ENCODE results near the gene EPOP.

EPOP gene

DNA sequence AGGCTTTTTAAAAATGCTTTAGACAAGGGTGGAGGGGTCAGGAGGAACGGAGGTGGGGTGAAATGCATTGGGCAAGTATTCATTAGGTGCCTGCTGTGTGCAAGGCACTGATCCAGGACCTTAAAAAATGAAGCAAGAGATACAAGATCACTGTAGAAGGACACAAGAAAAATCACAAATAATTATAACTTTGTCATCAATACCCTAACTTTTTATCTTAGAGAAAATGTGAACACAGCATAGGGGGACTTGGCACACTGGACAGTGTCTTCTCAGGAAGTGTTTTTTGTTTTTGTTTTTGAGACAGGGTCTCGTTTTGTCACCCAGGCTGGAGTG lies 7.0 kb downstream of the EPOP start:
- H3K27me3 ChIP-seq (ENCODE audit: control insufficient read depth in 3 of 3, insufficient read depth in 3 of 3, low read depth in 1 of 3, low read length in 3 of 3): peaks cover 6 to 37% (median 31%) of the 10 kb centered on the region in 3 experiments
- DNase-seq (ENCODE audit: low spot score): no peak
- no peak overlapping the region for H4K91ac ChIP-seq (ENCODE audit: low read depth, low read length, poor library complexity)
- no peak overlapping the region for H2BK120ac ChIP-seq (ENCODE audit: low read depth, low read length)
- H3K4me3 ChIP-seq (ENCODE audit: low read length in 2 of 2): no peak overlapping the region
- no peak overlapping the region for H3K4ac ChIP-seq (ENCODE audit: low read length)
- H3K4me1 ChIP-seq (ENCODE audit: control insufficient read depth in 2 of 2, insufficient read depth in 1 of 2, low read depth in 1 of 2, low read length in 2 of 2): peaks cover 14 to 18% of the 10 kb centered on the region in 2 donors
- H2BK15ac ChIP-seq (ENCODE audit: low read length): no peak overlapping the region
- WGBS, 2 donors (ENCODE audit: extremely low coverage in 2 of 2, insufficient read length in 2 of 2, insufficient replicate concordance in 1 of 2): no CpG with 5 or more reads among the region's 2 CpGs
- no peak overlapping the region for H3K9ac ChIP-seq (ENCODE audit: low read depth, low read length, poor library complexity)
- H2BK5ac ChIP-seq (ENCODE audit: low read length): no peak overlapping the region
- H3K18ac ChIP-seq (ENCODE audit: low read length): no peak overlapping the region
- no peak overlapping the region for H3K27ac ChIP-seq (replicated peaks; ENCODE audit: low read length)
- H3K14ac ChIP-seq (ENCODE audit: low read length): no peak overlapping the region
- no peaks in the 10 kb centered on the region for H3K79me1 ChIP-seq (ENCODE audit: low read depth, low read length)
- H2AFZ ChIP-seq (ENCODE audit: low read length): no peak overlapping the region
- H4K8ac ChIP-seq (ENCODE audit: low read depth, low read length): no peak overlapping the region
- H3K9me3 ChIP-seq (replicated peaks in 1 of 2; ENCODE audit: control insufficient read depth in 2 of 2, insufficient read depth in 1 of 2, low read depth in 1 of 2, low read length in 2 of 2): no peaks in the 10 kb centered on the region
- no peaks in the 10 kb centered on the region for H3K36me3 ChIP-seq (replicated peaks in 1 of 2; ENCODE audit: control insufficient read depth in 2 of 2, insufficient read depth in 2 of 2, low read length in 2 of 2)
- no peak overlapping the region for H3K4me2 ChIP-seq (ENCODE audit: insufficient read depth, low read length, poor library complexity, severe bottlenecking)
- H2AK5ac ChIP-seq (ENCODE audit: low read depth, low read length): no peak overlapping the region
- no peak overlapping the region for H3K23ac ChIP-seq (ENCODE audit: low read depth, low read length, poor library complexity)
- H2BK12ac ChIP-seq (ENCODE audit: low read length): no peak overlapping the region

- no peak overlapping the region for H2AFZ ChIP-seq (ENCODE audit: low read length)
- H3K9ac ChIP-seq (ENCODE audit: low read depth, low read length, poor library complexity): no peak overlapping the region
- H3K27ac ChIP-seq (replicated peaks; ENCODE audit: low read length): no peak overlapping the region
- H4K8ac ChIP-seq (ENCODE audit: low read depth, low read length): no peak overlapping the region
- no peaks in the 10 kb centered on the region for H3K36me3 ChIP-seq (replicated peaks in 1 of 2; ENCODE audit: control insufficient read depth in 2 of 2, insufficient read depth in 2 of 2, low read length in 2 of 2)
- no peaks in the 10 kb centered on the region for H3K79me1 ChIP-seq (ENCODE audit: low read depth, low read length)
- no peak overlapping the region for H3K14ac ChIP-seq (ENCODE audit: low read length)
- H2BK12ac ChIP-seq (ENCODE audit: low read length): no peak overlapping the region
- no CpG with 5 or more reads among the region's 7 CpGs for WGBS, 2 donors (ENCODE audit: extremely low coverage in 2 of 2, insufficient read length in 2 of 2, insufficient replicate concordance in 1 of 2)
- DNase-seq (ENCODE audit: low spot score): peak; percentile 74
- no peak overlapping the region for H2AK5ac ChIP-seq (ENCODE audit: low read depth, low read length)
- no peak overlapping the region for H2BK15ac ChIP-seq (ENCODE audit: low read length)
- H3K9me3 ChIP-seq (replicated peaks in 1 of 2; ENCODE audit: control insufficient read depth in 2 of 2, insufficient read depth in 1 of 2, low read depth in 1 of 2, low read length in 2 of 2): no peaks in the 10 kb centered on the region
- H3K18ac ChIP-seq (ENCODE audit: low read length): no peak overlapping the region
- peaks cover 10 to 14% of the 10 kb centered on the region in 2 donors for H3K4me1 ChIP-seq (ENCODE audit: control insufficient read depth in 2 of 2, insufficient read depth in 1 of 2, low read depth in 1 of 2, low read length in 2 of 2)
- no peak overlapping the region for H3K4me2 ChIP-seq (ENCODE audit: insufficient read depth, low read length, poor library complexity, severe bottlenecking)
- H3K23ac ChIP-seq (ENCODE audit: low read depth, low read length, poor library complexity): no peak overlapping the region
- no peak overlapping the region for H2BK120ac ChIP-seq (ENCODE audit: low read depth, low read length)
- no peak overlapping the region for H3K4ac ChIP-seq (ENCODE audit: low read length)
- no peak overlapping the region for H2BK5ac ChIP-seq (ENCODE audit: low read length)
- peaks cover 6 to 37% (median 33%) of the 10 kb centered on the region in 3 experiments for H3K27me3 ChIP-seq (ENCODE audit: control insufficient read depth in 3 of 3, insufficient read depth in 3 of 3, low read depth in 1 of 3, low read length in 3 of 3)
- no peak overlapping the region for H4K91ac ChIP-seq (ENCODE audit: low read depth, low read length, poor library complexity)
- no peak overlapping the region for H3K4me3 ChIP-seq (ENCODE audit: low read length in 2 of 2)
Measured at GRCh38 chr17:38667099-38667786, 7.5 kb downstream of the EPOP start.

GRCh38 chr17:38663964-38664644 lies 10.7 kb downstream of the EPOP start:
- DNase-seq (ENCODE audit: low spot score): no peak
- H2AFZ ChIP-seq (ENCODE audit: low read length): no peak overlapping the region
- H3K79me1 ChIP-seq (ENCODE audit: low read depth, low read length): no peaks in the 10 kb centered on the region
- H4K8ac ChIP-seq (ENCODE audit: low read depth, low read length): no peak overlapping the region
- peaks cover 0 to 23% (median 14%) of the 10 kb centered on the region in 3 experiments for H3K27me3 ChIP-seq (ENCODE audit: control insufficient read depth in 3 of 3, insufficient read depth in 3 of 3, low read depth in 1 of 3, low read length in 3 of 3)
- no peak overlapping the region for H3K4me2 ChIP-seq (ENCODE audit: insufficient read depth, low read length, poor library complexity, severe bottlenecking)
- H3K23ac ChIP-seq (ENCODE audit: low read depth, low read length, poor library complexity): no peak overlapping the region
- H3K4me1 ChIP-seq (ENCODE audit: control insufficient read depth in 2 of 2, insufficient read depth in 1 of 2, low read depth in 1 of 2, low read length in 2 of 2): peaks cover 0 to 2% of the 10 kb centered on the region in 2 donors
- H2BK120ac ChIP-seq (ENCODE audit: low read depth, low read length): peak overlapping the region; percentile 93
- WGBS, 2 donors (ENCODE audit: extremely low coverage in 2 of 2, insufficient read length in 2 of 2, insufficient replicate concordance in 1 of 2): no CpG with 5 or more reads among the region's 9 CpGs
- H3K27ac ChIP-seq (replicated peaks; ENCODE audit: low read length): no peak overlapping the region
- no peak overlapping the region for H3K4me3 ChIP-seq (ENCODE audit: low read length in 2 of 2)
- H3K4ac ChIP-seq (ENCODE audit: low read length): no peak overlapping the region
- H3K14ac ChIP-seq (ENCODE audit: low read length): no peak overlapping the region
- H3K9ac ChIP-seq (ENCODE audit: low read depth, low read length, poor library complexity): peak overlapping the region; percentile 36
- peak overlapping the region; percentile 64 for H2BK12ac ChIP-seq (ENCODE audit: low read length)
- H2BK5ac ChIP-seq (ENCODE audit: low read length): no peak overlapping the region
- H3K18ac ChIP-seq (ENCODE audit: low read length): peak overlapping the region; percentile 63
- H2AK5ac ChIP-seq (ENCODE audit: low read depth, low read length): peak overlapping the region; percentile 92
- no peaks in the 10 kb centered on the region for H3K36me3 ChIP-seq (replicated peaks in 1 of 2; ENCODE audit: control insufficient read depth in 2 of 2, insufficient read depth in 2 of 2, low read length in 2 of 2)
- peak overlapping the region; percentile 91 for H2BK15ac ChIP-seq (ENCODE audit: low read length)
- H3K9me3 ChIP-seq (replicated peaks in 1 of 2; ENCODE audit: control insufficient read depth in 2 of 2, insufficient read depth in 1 of 2, low read depth in 1 of 2, low read length in 2 of 2): no peaks in the 10 kb centered on the region
- no peak overlapping the region for H4K91ac ChIP-seq (ENCODE audit: low read depth, low read length, poor library complexity)

- Histone ChIP-seq H3K9ac (ENCODE audit: low read depth, low read length, poor library complexity) (peak overlapping the region; percentile 12), H3K79me1 (ENCODE audit: low read depth, low read length) (no peaks in the 10 kb centered on the region), H3K27me3 (ENCODE audit: control insufficient read depth in 3 of 3, insufficient read depth in 3 of 3, low read depth in 1 of 3, low read length in 3 of 3) (peaks cover 0 to 23% (median 5%) of the 10 kb centered on the region in 3 experiments), H3K4ac (ENCODE audit: low read length) (no peak overlapping the region), H3K36me3 (replicated peaks in 1 of 2; ENCODE audit: control insufficient read depth in 2 of 2, insufficient read depth in 2 of 2, low read length in 2 of 2) (no peaks in the 10 kb centered on the region), H3K23ac (ENCODE audit: low read depth, low read length, poor library complexity) (no peak overlapping the region), H3K4me2 (ENCODE audit: insufficient read depth, low read length, poor library complexity, severe bottlenecking) (peak overlapping the region; percentile 37), H3K4me3 (ENCODE audit: low read length in 2 of 2) (no peak overlapping the region), H4K91ac (ENCODE audit: low read depth, low read length, poor library complexity) (no peak overlapping the region), H2BK120ac (ENCODE audit: low read depth, low read length) (no peak overlapping the region), H3K27ac (replicated peaks; ENCODE audit: low read length) (no peak overlapping the region), H2BK5ac (ENCODE audit: low read length) (no peak overlapping the region), H2AK5ac (ENCODE audit: low read depth, low read length) (peak overlapping the region; percentile 92), H2AFZ (ENCODE audit: low read length) (peak overlapping the region; percentile 77), H3K18ac (ENCODE audit: low read length) (peak overlapping the region; percentile 35), H3K4me1 (ENCODE audit: control insufficient read depth in 2 of 2, insufficient read depth in 1 of 2, low read depth in 1 of 2, low read length in 2 of 2) (peaks cover 0 to 3% of the 10 kb centered on the region in 2 donors), H2BK15ac (ENCODE audit: low read length) (no peak overlapping the region), H2BK12ac (ENCODE audit: low read length) (no peak overlapping the region), H3K14ac (ENCODE audit: low read length) (no peak overlapping the region), H4K8ac (ENCODE audit: low read depth, low read length) (no peak overlapping the region), H3K9me3 (replicated peaks in 1 of 2; ENCODE audit: control insufficient read depth in 2 of 2, insufficient read depth in 1 of 2, low read depth in 1 of 2, low read length in 2 of 2) (no peaks in the 10 kb centered on the region)
- DNase-seq (ENCODE audit: low spot score): no peak
- no CpG with 5 or more reads among the region's 9 CpGs for WGBS, 2 donors (ENCODE audit: extremely low coverage in 2 of 2, insufficient read length in 2 of 2, insufficient replicate concordance in 1 of 2)
Measured at GRCh38 chr17:38663125-38663751, 11.5 kb downstream of the EPOP start.
